HEK293T (cell line): Measurements from ENCODE around the gene MED16.

Source experiments
- CTBP1 ChIP-seq: fragments of 450-650 bp; IDR thresholded peaks from 2 replicates; pipeline ENCODE4 v1.6.1; 2016; ENCODE audit warnings: borderline replicate concordance
- FOXA1 ChIP-seq: fragments of 450-650 bp; IDR thresholded peaks from 2 replicates; pipeline ENCODE4 v1.6.1; 2016; ENCODE audit warnings: mild to moderate bottlenecking
- FOXM1 ChIP-seq: fragments of 450-650 bp; IDR thresholded peaks from 2 replicates; pipeline ENCODE4 v1.6.1; 2017; ENCODE audit warnings: mild to moderate bottlenecking, borderline replicate concordance
- HDGF ChIP-seq: fragments of 450-650 bp; IDR thresholded peaks from 2 replicates; pipeline ENCODE4 v1.6.1; 2017; ENCODE audit warnings: antibody characterized with exemption, borderline replicate concordance
- SP1 ChIP-seq: fragments of 450-650 bp; IDR thresholded peaks from 2 replicates; pipeline ENCODE4 v1.6.1; 2017
- SUZ12 ChIP-seq: fragments of 450-650 bp; IDR thresholded peaks from 2 replicates; pipeline ENCODE4 v1.6.1; 2016; ENCODE audit warnings: mild to moderate bottlenecking
- TARDBP ChIP-seq: fragments of 450-650 bp; IDR thresholded peaks from 2 replicates; pipeline ENCODE4 v1.6.1; 2016
- ZNF384 ChIP-seq: fragments of 450-650 bp; IDR thresholded peaks from 2 replicates; pipeline ENCODE4 v1.6.1; 2016

- TF ChIP-seq FOXM1 (no peak), HDGF (no peak), SP1 (no peak), CTBP1 (no peak), ZNF384 (no peak), FOXA1 (no peak), TARDBP (no peak), SUZ12 (no peak)
These were observed 61.3 kb downstream of the MED16 start for GRCh38 chr19:831407-832369.
